Measurements from ENCODE around the gene RND2.
"Not testable (repeated sequence)": the region's sequence is repeated elsewhere in the genome, so short reads cannot be mapped to it uniquely, and the experiment has no call there.

GRCh38 chr17:43000894-43001293 is 24.1 kb upstream of the RND2 start:
- not testable (repeated sequence) for TF ChIP-seq CTCF (IDR thresholded peaks at IDR 0.05; ENCODE audit: low read depth, low read length); EZH2phosphoT487 (IDR thresholded peaks at IDR 0.05; ENCODE audit: low read depth)
